Mucosa of descending colon (tissue), 3 donors: ENCODE data around the gene LHPP. TPM values are rescaled to one million over a fixed set of nuclear protein-coding genes. Genes with fewer than 3 reads are reported as not detected.

Experiments
- ATAC-seq: fragments of 200-7000 bp; cut with Tn5 transposase; one replicate; pipeline ENCODE4 v1.9.1; 2020; ENCODE audit warnings: mild to moderate bottlenecking, moderate library complexity
- DNase-seq, 3 donors: peaks; one replicate each; pipeline ENCODE4 v3.0.0-alpha.2; 2020
- H3K36me3 ChIP-seq: fragments of 200-600 bp; one replicate; pipeline ENCODE4 v1.8.0; 2021; ENCODE audit warnings: low read depth, mild to moderate bottlenecking
- H3K4me1 ChIP-seq: fragments of 200-600 bp; one replicate; pipeline ENCODE4 v1.8.0; 2021; ENCODE audit warnings: low read depth, mild to moderate bottlenecking
- H3K4me3 ChIP-seq: fragments of 200-600 bp; one replicate; pipeline ENCODE4 v1.8.0; 2021; ENCODE audit warnings: mild to moderate bottlenecking
- H3K9me3 ChIP-seq: fragments of 200-600 bp; one replicate; pipeline ENCODE4 v1.8.0; 2021; ENCODE audit warnings: mild to moderate bottlenecking
- intact Hi-C, 2 donors: fragments of 100-400 bp; cut with DNase I in 1 of 2; cut with micrococcal nuclease in 1 of 2; formaldehyde crosslinking; loops; one replicate each; pipeline versions ENCODE4 v1.11.0 to v1.11.1; 2022; cut with DNase I, micrococcal nuclease
- total RNA-seq, 3 donors: library from RNA; stranded (reverse); fragmentation: NEBNext Ultra II Directional in 2 of 3; extraction: Animal tissue kit (Norgen Biotek cat#: 25700) in 2 of 3; gene quantifications; one replicate each; pipeline versions ENCODE4 v1.2.1 to v1.2.4, GENCODE V29; 2021 to 2023
- TF ChIP-seq, protein P1 (sequence below): fragments of 200-600 bp; IDR thresholded peaks from one replicate; pipeline ENCODE4 v1.8.0; 2022; ENCODE audit warnings: antibody characterized with exemption, mild to moderate bottlenecking
- donor health status: DM: no; HTN: no; CAD: no; lungs with moderate emphysema.
- donor health status: DM: no; HTN: no; CAD: no.
- donor health status: DM: no; HTN: yes; CAD: no.

The LHPP gene
- total RNA-seq, 3 donors from 2014 or later: 19.7 to 46.7 (median 26.5) TPM

- DNase-seq: no peak
- intact Hi-C loops: no loop called here
- H3K4me3 ChIP-seq: no peak overlapping the region
- no peak for ATAC-seq
- H3K4me1 ChIP-seq: no peaks in the 10 kb centered on the region
- H3K36me3 ChIP-seq: no peaks in the 10 kb centered on the region
- H3K9me3 ChIP-seq: no peaks in the 10 kb centered on the region
- TF ChIP-seq, protein P1, sequence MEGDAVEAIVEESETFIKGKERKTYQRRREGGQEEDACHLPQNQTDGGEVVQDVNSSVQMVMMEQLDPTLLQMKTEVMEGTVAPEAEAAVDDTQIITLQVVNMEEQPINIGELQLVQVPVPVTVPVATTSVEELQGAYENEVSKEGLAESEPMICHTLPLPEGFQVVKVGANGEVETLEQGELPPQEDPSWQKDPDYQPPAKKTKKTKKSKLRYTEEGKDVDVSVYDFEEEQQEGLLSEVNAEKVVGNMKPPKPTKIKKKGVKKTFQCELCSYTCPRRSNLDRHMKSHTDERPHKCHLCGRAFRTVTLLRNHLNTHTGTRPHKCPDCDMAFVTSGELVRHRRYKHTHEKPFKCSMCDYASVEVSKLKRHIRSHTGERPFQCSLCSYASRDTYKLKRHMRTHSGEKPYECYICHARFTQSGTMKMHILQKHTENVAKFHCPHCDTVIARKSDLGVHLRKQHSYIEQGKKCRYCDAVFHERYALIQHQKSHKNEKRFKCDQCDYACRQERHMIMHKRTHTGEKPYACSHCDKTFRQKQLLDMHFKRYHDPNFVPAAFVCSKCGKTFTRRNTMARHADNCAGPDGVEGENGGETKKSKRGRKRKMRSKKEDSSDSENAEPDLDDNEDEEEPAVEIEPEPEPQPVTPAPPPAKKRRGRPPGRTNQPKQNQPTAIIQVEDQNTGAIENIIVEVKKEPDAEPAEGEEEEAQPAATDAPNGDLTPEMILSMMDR: no peak
Observed at GRCh38 chr10:124543146-124543545, 81.5 kb downstream of the LHPP start.

- TF ChIP-seq, protein P1: no peak
- Histone ChIP-seq H3K36me3 (no peaks in the 10 kb centered on the region), H3K4me3 (no peak overlapping the region), H3K4me1 (no peaks in the 10 kb centered on the region), H3K9me3 (no peaks in the 10 kb centered on the region)
- intact Hi-C loops: no loop called here
- no peak for ATAC-seq
- DNase-seq: no peak
Observed at GRCh38 chr10:124543971-124544370, 82.3 kb downstream of the LHPP start.

- TF ChIP-seq, protein P1: no peak
- intact Hi-C loops: no loop called here
- DNase-seq (no peak), ATAC-seq (no peak)
- H3K4me3 ChIP-seq: no peak overlapping the region
- H3K4me1 ChIP-seq: no peaks in the 10 kb centered on the region
- no peaks in the 10 kb centered on the region for H3K36me3 ChIP-seq
- no peaks in the 10 kb centered on the region for H3K9me3 ChIP-seq
Observed at GRCh38 chr10:124544711-124545110, 83.1 kb downstream of the LHPP start.

- Histone ChIP-seq H3K9me3 (no peaks in the 10 kb centered on the region), H3K36me3 (no peaks in the 10 kb centered on the region), H3K4me3 (no peak overlapping the region), H3K4me1 (no peaks in the 10 kb centered on the region)
- TF ChIP-seq, protein P1: no peak
- DNase-seq: peak in 2 of 3 donors; percentile 70 to 71
- intact Hi-C loops: no loop called here
- ATAC-seq: peak; percentile 83
Observed at GRCh38 chr10:124545351-124546054, 83.9 kb downstream of the LHPP start.

- no peak for DNase-seq
- Histone ChIP-seq H3K4me3 (no peak overlapping the region), H3K9me3 (no peaks in the 10 kb centered on the region), H3K4me1 (no peaks in the 10 kb centered on the region), H3K36me3 (no peaks in the 10 kb centered on the region)
- ATAC-seq: no peak
- TF ChIP-seq, protein P1: no peak
- intact Hi-C loops: no loop called here
Observed at GRCh38 chr10:124546055-124546369, 84.4 kb downstream of the LHPP start.
